ENCODE measurements around the gene ZNF133.

The ZNF133 gene

GRCh38 chr20:18364768-18365167 lies 76.4 kb downstream of the ZNF133 start:
- DNase-seq, result no peak

Data from SIG-M5 (cell line).